Heart right ventricle (tissue), 16 donors: ENCODE measurements around the gene PSMD5. TPM values are rescaled to one million over a fixed set of nuclear protein-coding genes. Genes with fewer than 3 reads are reported as not detected.
A peak's percentile ranks its signal among the peaks of the same experiment; 100 is the strongest.

Source experiments
- ATAC-seq, 8 donors: fragments of 200-7000 bp; cut with Tn5 transposase; one replicate each; pipeline ENCODE4 v1.9.1; 2020; ENCODE audit warnings: mild to moderate bottlenecking in 8 of 8, moderate library complexity in 8 of 8, moderate number of reproducible peaks in 1 of 8
- DNase-seq, 2 donors: peaks; one replicate each; pipeline ENCODE4 v3.0.0-alpha.2; 2020
- H3K27ac ChIP-seq, 10 donors: fragments of 200-600 bp; sonication (generic) in 2 of 10; one replicate each; pipeline versions ENCODE4 v1.5.0 to v1.8.0; 2020 to 2022; ENCODE audit warnings: mild to moderate bottlenecking in 3 of 10
- H3K27me3 ChIP-seq, 7 donors: fragments of 200-600 bp; one replicate each; pipeline ENCODE4 v1.8.0; 2021 to 2022; ENCODE audit warnings: mild to moderate bottlenecking in 2 of 7
- H3K36me3 ChIP-seq, 9 donors: fragments of 200-600 bp; sonication (generic) in 1 of 9; one replicate each; pipeline versions ENCODE4 v1.5.0 to v1.8.0; 2020 to 2022; ENCODE audit warnings: mild to moderate bottlenecking in 2 of 9
- H3K4me1 ChIP-seq, 9 donors: fragments of 200-600 bp; sonication (generic) in 1 of 9; one replicate each; pipeline versions ENCODE4 v1.5.0 to v1.8.0; 2020 to 2022; ENCODE audit warnings: mild to moderate bottlenecking in 4 of 9
- H3K4me3 ChIP-seq, 10 donors: fragments of 200-600 bp; sonication (generic) in 2 of 10; one replicate each; pipeline versions ENCODE4 v1.5.0 to v1.8.0; 2020 to 2022; ENCODE audit warnings: mild to moderate bottlenecking in 7 of 10, moderate library complexity in 2 of 10
- H3K9me3 ChIP-seq, 11 donors: fragments of 200-600 bp in 10 of 11; sonication (generic) in 2 of 11; one replicate each; pipeline versions ENCODE4 v1.5.0 to v1.8.0; 2013 to 2022; ENCODE audit warnings: mild to moderate bottlenecking in 2 of 11, control low read depth in 1 of 11, moderate library complexity in 1 of 11
- WGBS, 2 donors: extraction: QIAGEN DNeasy Blood & Tissue Kit; methylation state at CpG; one replicate each; pipeline ENCODE4 v1.1.7; 2013; ENCODE audit warnings: inconsistent platforms in 1 of 2; 5-methylcytosine and 5-hydroxymethylcytosine counted together
- intact Hi-C, 10 donors: fragments of 100-400 bp; cut with DNase I; formaldehyde crosslinking; loops; one replicate each; pipeline versions ENCODE4 v1.11.1 to v1.14.2; 2022
- polyA plus RNA-seq, 2 donors: library from polyadenylated mRNA; stranded (reverse); fragments of 200-250 nt; gene quantifications; one replicate each; pipeline ENCODE4 v1.2.3, GENCODE V29; 2013
- total RNA-seq, 10 donors: library from RNA; stranded (reverse); fragmentation: NEBNext Ultra II Directional in 3 of 10; extraction: Animal tissue kit (Norgen Biotek cat#: 25700) in 3 of 10; gene quantifications; one replicate each; pipeline versions ENCODE4 v1.2.1 to v1.2.4, GENCODE V29; 2021 to 2023
- TF ChIP-seq, protein P1 (sequence below), 9 donors: fragments of 200-600 bp; sonication (generic) in 2 of 9; IDR thresholded peaks; one replicate each; pipeline versions ENCODE4 v1.5.0 to v1.8.0; 2021 to 2022; ENCODE audit warnings: antibody characterized with exemption in 9 of 9, mild to moderate bottlenecking in 5 of 9, moderate library complexity in 1 of 9
- donor health status: Arrhythmogenic right ventricular cardiomyopathy.
- donor health status: ischemic (EF 13 %, LVEDD 7.1; RV severe dilation, severe dysfunction).
- donor health status: healthy with polysubstance abuse.
- donor health status: DM: no; HTN: yes; CAD: no.
- donor health status: DM: no; HTN: no; CAD: no.
- donor health status: ischemic (EF 25% LVEDD 6.9; RV normal size, moderate dysfunction).
- donor health status: ischemic (EF 25% LVEDD 5.7; RV mildly dilated, moderate dysfunction).
- donor health status: healthy.
- donor health status: DM: yes; HTN: yes; CAD: no.
- donor health status: Ischemic cardiomyopathy.
- donor health status: ischemic (EF 35%, LVEDD 5.7; RV mildly dilated, moderate dysfunction).
- donor health status: nonischemic (EF 11% LVEDD 7.7; RV severe dilation, severe dysfunction).
- donor health status: DM: yes; HTN: yes; CAD: no.
- donor health status: PGD.
- donor health status: ischemic (EF 29% LVEDD 5.4; RV normal size, mild dysfunction).
- donor health status: nonischemic (EF 23%, LVEDD 6.1; RV moderate dilation, normal function).

Gene PSMD5
- total and polyA plus RNA-seq, 12 donors: 7.7 to 22.8 (median 14.3) TPM

DNA sequence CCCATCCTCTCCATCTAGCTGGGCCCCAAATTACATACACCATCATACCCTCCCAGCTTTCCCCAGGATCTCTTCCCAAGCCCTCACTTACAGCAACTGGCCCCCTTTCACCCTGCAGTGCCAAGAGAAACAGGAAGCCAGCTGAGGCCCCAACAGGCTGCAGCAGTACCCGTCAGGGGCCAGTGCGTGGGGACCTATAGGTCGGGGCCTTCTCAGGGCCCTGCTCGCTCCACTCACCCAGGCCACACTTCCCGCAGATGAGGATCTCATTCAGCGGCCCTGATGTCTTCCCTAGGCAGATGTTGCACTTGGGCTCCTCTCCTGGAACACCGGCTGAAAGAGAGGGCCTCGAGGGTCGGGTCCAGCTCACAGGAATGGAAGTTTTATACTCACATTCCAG, 27.5 kb upstream of the PSMD5 start:
- Histone ChIP-seq H3K9me3 (no peaks in the 10 kb centered on the region), H3K4me1 (peaks cover 0 to 20% (median 9%) of the 10 kb centered on the region in 9 donors), H3K27ac (peak overlapping the region in 1 of 10 donors; percentile 89), H3K36me3 (peaks cover 0 to 74% (median 0%) of the 10 kb centered on the region in 9 donors), H3K4me3 (no peak overlapping the region), H3K27me3 (no peaks in the 10 kb centered on the region)
- ATAC-seq (no peak), DNase-seq (no peak)
- WGBS, 2 donors: 89 to 90% methylated on average over 9 of the region's 9 CpGs
- TF ChIP-seq, protein P1, sequence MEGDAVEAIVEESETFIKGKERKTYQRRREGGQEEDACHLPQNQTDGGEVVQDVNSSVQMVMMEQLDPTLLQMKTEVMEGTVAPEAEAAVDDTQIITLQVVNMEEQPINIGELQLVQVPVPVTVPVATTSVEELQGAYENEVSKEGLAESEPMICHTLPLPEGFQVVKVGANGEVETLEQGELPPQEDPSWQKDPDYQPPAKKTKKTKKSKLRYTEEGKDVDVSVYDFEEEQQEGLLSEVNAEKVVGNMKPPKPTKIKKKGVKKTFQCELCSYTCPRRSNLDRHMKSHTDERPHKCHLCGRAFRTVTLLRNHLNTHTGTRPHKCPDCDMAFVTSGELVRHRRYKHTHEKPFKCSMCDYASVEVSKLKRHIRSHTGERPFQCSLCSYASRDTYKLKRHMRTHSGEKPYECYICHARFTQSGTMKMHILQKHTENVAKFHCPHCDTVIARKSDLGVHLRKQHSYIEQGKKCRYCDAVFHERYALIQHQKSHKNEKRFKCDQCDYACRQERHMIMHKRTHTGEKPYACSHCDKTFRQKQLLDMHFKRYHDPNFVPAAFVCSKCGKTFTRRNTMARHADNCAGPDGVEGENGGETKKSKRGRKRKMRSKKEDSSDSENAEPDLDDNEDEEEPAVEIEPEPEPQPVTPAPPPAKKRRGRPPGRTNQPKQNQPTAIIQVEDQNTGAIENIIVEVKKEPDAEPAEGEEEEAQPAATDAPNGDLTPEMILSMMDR (IDR thresholded peaks at IDR 0.05): no peak
- intact Hi-C loops: loop anchor here in 2 of 10 donors (10.0 kb wide), 2 partner anchors 65 to 205 kb away; partner anchors contain the start of gene CNTRL (in 1 of the 2)

DNA sequence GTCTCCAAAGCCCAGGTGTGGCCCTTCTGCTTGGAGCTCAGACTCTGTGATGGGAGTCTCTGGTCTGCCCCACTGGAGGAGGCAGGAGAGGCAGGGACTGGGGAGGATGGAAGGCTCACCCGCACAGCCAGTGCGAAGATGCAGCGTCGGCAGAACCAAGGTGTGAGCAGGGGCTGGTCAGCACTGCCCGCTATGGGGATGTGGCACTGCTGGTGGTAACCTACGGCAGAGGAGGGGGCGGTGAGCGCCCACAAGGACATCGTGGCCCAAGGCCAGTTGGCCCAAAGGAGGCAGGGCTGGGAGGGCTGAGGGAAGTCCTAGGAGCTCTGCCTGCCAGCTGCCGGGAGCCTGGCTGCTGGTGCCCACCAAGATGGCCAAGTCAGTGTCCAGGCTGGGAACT, 27.0 kb upstream of the PSMD5 start:
- Histone ChIP-seq H3K27me3 (no peaks in the 10 kb centered on the region), H3K4me1 (peaks cover 0 to 18% (median 9%) of the 10 kb centered on the region in 9 donors), H3K9me3 (no peaks in the 10 kb centered on the region), H3K4me3 (no peak overlapping the region), H3K36me3 (peaks cover 0 to 78% (median 0%) of the 10 kb centered on the region in 9 donors), H3K27ac (peak overlapping the region in 6 of 10 donors; percentile 80 to 89 (median 83))
- TF ChIP-seq, protein P1 (IDR thresholded peaks at IDR 0.05): no peak
- WGBS, 2 donors: 87 to 92% methylated on average over 10 of the region's 10 CpGs
- no peak for ATAC-seq
- intact Hi-C loops: loop anchor here in 5 of 10 donors (2.0 to 10.0 kb wide), 5 partner anchors 63 to 205 kb away; partner anchors contain the start of gene CNTRL (in 1 of the 5)
- DNase-seq: peak in 1 of 2 donors; percentile 19

DNA sequence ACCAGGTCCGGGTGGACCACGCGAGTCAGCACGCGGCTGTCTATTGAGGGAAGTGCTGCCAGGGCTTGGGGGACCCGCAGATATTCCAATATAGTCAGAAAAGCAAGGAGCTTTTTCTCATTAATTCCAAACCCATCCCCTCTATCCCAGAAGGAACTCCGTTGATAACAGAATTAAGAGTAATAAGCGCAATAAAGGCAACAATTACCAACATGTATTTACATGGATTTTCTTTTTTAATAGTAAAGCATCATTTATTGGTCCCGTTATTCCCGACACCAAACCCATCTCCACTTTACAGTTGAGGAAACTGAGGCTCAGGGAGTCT, 26.6 kb upstream of the PSMD5 start:
- H3K27ac ChIP-seq: peak overlapping the region in 9 of 10 donors; percentile 80 to 89 (median 82)
- no peaks in the 10 kb centered on the region for H3K27me3 ChIP-seq
- ATAC-seq (no peak), DNase-seq (no peak)
- H3K4me1 ChIP-seq: peaks cover 0 to 18% (median 9%) of the 10 kb centered on the region in 9 donors
- H3K9me3 ChIP-seq: no peaks in the 10 kb centered on the region
- WGBS, 2 donors: 39 to 49% methylated on average over 10 of the region's 10 CpGs
- H3K4me3 ChIP-seq: peak overlapping the region; percentile 43 to 77 (median 60)
- TF ChIP-seq, protein P1 (IDR thresholded peaks at IDR 0.05): peak in 2 of 9 donors; percentile 1 to 2
- intact Hi-C loops: loop anchor here in 4 of 10 donors (2.0 to 5.0 kb wide), 3 partner anchors 63 to 68 kb away; no protein-coding TSS in a partner anchor
- H3K36me3 ChIP-seq: peaks cover 0 to 79% (median 0%) of the 10 kb centered on the region in 9 donors

- WGBS, 2 donors: 17 to 20% methylated on average over 50 to 52 of the region's 52 CpGs
- ATAC-seq (peak; percentile 94 to 97 (median 95)), DNase-seq (peak; percentile 95 to 96)
- intact Hi-C loops: loop anchor here in 4 of 10 donors (2.0 to 5.0 kb wide), 3 partner anchors 64 to 68 kb away; no protein-coding TSS in a partner anchor
- peaks cover 0 to 79% (median 0%) of the 10 kb centered on the region in 9 donors for H3K36me3 ChIP-seq
- no peaks in the 10 kb centered on the region for H3K9me3 ChIP-seq
- H3K4me1 ChIP-seq: peaks cover 0 to 18% (median 9%) of the 10 kb centered on the region in 9 donors
- H3K27ac ChIP-seq: peak overlapping the region; percentile 1 to 89 (median 82)
- TF ChIP-seq, protein P1 (IDR thresholded peaks at IDR 0.05): peak in 7 of 9 donors; percentile 26 to 75 (median 62)
- no peaks in the 10 kb centered on the region for H3K27me3 ChIP-seq
- peak overlapping the region; percentile 43 to 77 (median 60) for H3K4me3 ChIP-seq
Observed at GRCh38 chr9:120868676-120869359, 26.1 kb upstream of the PSMD5 start.
